Right lobe of liver (tissue), 4 donors: ENCODE data around the gene TBCD.

ENCODE experiments used
- CTCF ChIP-seq, 4 donors: fragments of 200-600 bp in 3 of 4; fragments of 450-650 bp in 1 of 4; IDR thresholded peaks; one replicate each; pipeline versions ENCODE4 v1.5.1 to v1.8.0; 2016 to 2022; ENCODE audit warnings: antibody characterized with exemption in 4 of 4, mild to moderate bottlenecking in 2 of 4
- POLR2A ChIP-seq: fragments of 450-650 bp; IDR thresholded peaks from one replicate; pipeline ENCODE4 v1.6.1; 2017; ENCODE audit warnings: antibody characterized with exemption, mild to moderate bottlenecking
- donor health status: DM: no; HTN: no; CAD: no.
- donor health status: DM: no; HTN: no; CAD: no.
- donor health status: DM: no; HTN: yes; CAD: no.

- TF ChIP-seq CTCF (IDR thresholded peaks at IDR 0.05) (peak; percentile 16 to 44 (median 42)), POLR2A (no peak)
These were observed 124.9 kb downstream of the TBCD start for GRCh38 chr17:82876602-82877379.
